GM18858 (cell line): ENCODE results near the gene SLC24A3.

ENCODE experiments used
- ATAC-seq: cut with Tn5 transposase; IDR thresholded peaks from one replicate; pipeline ENCODE4 v1.9.1; 2021; ENCODE audit not compliant: unreplicated experiment

The SLC24A3 gene

GRCh38 chr20:19336631-19337030 lies 124.2 kb downstream of the SLC24A3 start:
- ATAC-seq: no peak

- no peak for ATAC-seq
Observed at GRCh38 chr20:19338380-19338779, 125.9 kb downstream of the SLC24A3 start.

GRCh38 chr20:19338960-19339359 lies 126.5 kb downstream of the SLC24A3 start:
- ATAC-seq: no peak

GRCh38 chr20:19341348-19342053 lies 129.1 kb downstream of the SLC24A3 start:
- ATAC-seq: no peak

GRCh38 chr20:19344341-19344740 lies 131.9 kb downstream of the SLC24A3 start:
- no peak for ATAC-seq

- peak; percentile 80 for ATAC-seq
Observed at GRCh38 chr20:19347943-19348456, 135.6 kb downstream of the SLC24A3 start.

GRCh38 chr20:19348582-19348981 lies 136.1 kb downstream of the SLC24A3 start:
- no peak for ATAC-seq

- no peak for ATAC-seq
Observed at GRCh38 chr20:19349879-19350278, 137.4 kb downstream of the SLC24A3 start.

- ATAC-seq: no peak
Observed at GRCh38 chr20:19351542-19351941, 139.1 kb downstream of the SLC24A3 start.

GRCh38 chr20:19354950-19355349 lies 142.5 kb downstream of the SLC24A3 start:
- ATAC-seq: no peak

- no peak for ATAC-seq
Observed at GRCh38 chr20:19361790-19362189, 149.3 kb downstream of the SLC24A3 start.

GRCh38 chr20:19363476-19363875 lies 151.0 kb downstream of the SLC24A3 start:
- ATAC-seq: no peak

GRCh38 chr20:19367591-19367990 lies 155.1 kb downstream of the SLC24A3 start:
- no peak for ATAC-seq

GRCh38 chr20:19368351-19368750 lies 155.9 kb downstream of the SLC24A3 start:
- no peak for ATAC-seq

GRCh38 chr20:19370076-19371075 lies 157.9 kb downstream of the SLC24A3 start:
- ATAC-seq: no peak

- no peak for ATAC-seq
Observed at GRCh38 chr20:19371112-19371511, 158.7 kb downstream of the SLC24A3 start.

GRCh38 chr20:19374216-19374615 lies 161.8 kb downstream of the SLC24A3 start:
- no peak for ATAC-seq

GRCh38 chr20:19375395-19375794 lies 163.0 kb downstream of the SLC24A3 start:
- ATAC-seq: no peak

GRCh38 chr20:19375801-19376200 lies 163.4 kb downstream of the SLC24A3 start:
- no peak for ATAC-seq

GRCh38 chr20:19376451-19377229 lies 164.2 kb downstream of the SLC24A3 start:
- ATAC-seq: no peak

GRCh38 chr20:19378058-19378457 lies 165.6 kb downstream of the SLC24A3 start:
- no peak for ATAC-seq
